HL-60 (cell line): ENCODE measurements around the gene RAD51C.
A peak's percentile ranks its signal among the peaks of the same experiment; 100 is the strongest.
"Not testable (repeated sequence)": the region's sequence is repeated elsewhere in the genome, so short reads cannot be mapped to it uniquely, and the experiment has no call there.

ENCODE experiments used
- DNase-seq, 2 experiments: peaks; one replicate each; pipeline ENCODE4 v3.0.0-alpha.2; 2010 to 2020; ENCODE audit warnings: low read depth in 1 of 2, low spot score in 1 of 2
- H3K27ac ChIP-seq: fragments of 250-450 bp; sonication (Bioruptor Pico); replicated peaks from 2 replicates; pipeline ENCODE4 v1.5.1; 2020; ENCODE audit warnings: mild to moderate bottlenecking, moderate library complexity
- H3K27me3 ChIP-seq: fragments of 250-450 bp; sonication (Bioruptor Pico); 2 replicates; pipeline ENCODE4 v1.5.1; 2021; ENCODE audit warnings: mild to moderate bottlenecking, moderate library complexity; ENCODE audit not compliant: insufficient read depth, poor library complexity, severe bottlenecking
- H3K4me3 ChIP-seq: replicated peaks from 2 replicates; pipeline ENCODE4 v1.5.1; 2011; ENCODE audit warnings: mild to moderate bottlenecking, control low read depth, low read length; ENCODE audit not compliant: insufficient read depth
- GABPA ChIP-seq: IDR thresholded peaks from 2 replicates; pipeline ENCODE4 v1.6.1; 2012; ENCODE audit warnings: low read depth
- POLR2AphosphoS5 ChIP-seq: IDR thresholded peaks from 2 replicates; pipeline ENCODE4 v1.6.1; 2012; ENCODE audit warnings: low read depth
- SPI1 ChIP-seq: IDR thresholded peaks from 2 replicates; pipeline ENCODE4 v1.6.1; 2012; ENCODE audit warnings: low read depth, mild to moderate bottlenecking, borderline replicate concordance
- TF ChIP-seq, protein P1 (sequence below): IDR thresholded peaks from one replicate; pipeline ENCODE4 v1.5.1; 2011; ENCODE audit warnings: low read length, control low read depth, inconsistent platforms; ENCODE audit not compliant: insufficient read depth
- TF ChIP-seq, protein P2 (sequence below): IDR thresholded peaks from 2 replicates; pipeline ENCODE4 v1.6.1; 2012; ENCODE audit warnings: low read depth; ENCODE audit not compliant: insufficient replicate concordance

The RAD51C gene

DNA sequence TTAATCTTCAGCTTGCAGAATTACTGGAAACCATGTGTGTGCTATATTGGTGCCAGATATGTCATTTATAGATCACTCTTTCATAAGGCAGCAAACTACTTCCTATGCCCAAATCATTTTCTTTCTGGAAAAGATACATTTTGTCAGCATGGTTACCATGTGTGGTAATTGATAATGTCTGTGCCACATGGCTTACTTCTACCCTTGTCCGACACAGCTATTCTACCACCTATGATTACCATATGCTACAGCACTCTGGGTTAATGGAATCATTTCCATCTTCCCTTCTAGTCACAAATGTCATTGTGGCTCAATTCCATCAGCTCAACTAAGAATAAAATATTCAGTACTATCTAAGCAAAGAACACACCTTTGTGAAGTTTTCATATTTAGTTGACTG, 55.3 kb downstream of the RAD51C start:
- Histone ChIP-seq H3K4me3 (no peak overlapping the region), H3K27ac (no peak overlapping the region), H3K27me3 (peaks cover under 1% of the 10 kb centered on the region)
- no peak for DNase-seq
- no peak for TF ChIP-seq SPI1
- TF ChIP-seq, protein P1, sequence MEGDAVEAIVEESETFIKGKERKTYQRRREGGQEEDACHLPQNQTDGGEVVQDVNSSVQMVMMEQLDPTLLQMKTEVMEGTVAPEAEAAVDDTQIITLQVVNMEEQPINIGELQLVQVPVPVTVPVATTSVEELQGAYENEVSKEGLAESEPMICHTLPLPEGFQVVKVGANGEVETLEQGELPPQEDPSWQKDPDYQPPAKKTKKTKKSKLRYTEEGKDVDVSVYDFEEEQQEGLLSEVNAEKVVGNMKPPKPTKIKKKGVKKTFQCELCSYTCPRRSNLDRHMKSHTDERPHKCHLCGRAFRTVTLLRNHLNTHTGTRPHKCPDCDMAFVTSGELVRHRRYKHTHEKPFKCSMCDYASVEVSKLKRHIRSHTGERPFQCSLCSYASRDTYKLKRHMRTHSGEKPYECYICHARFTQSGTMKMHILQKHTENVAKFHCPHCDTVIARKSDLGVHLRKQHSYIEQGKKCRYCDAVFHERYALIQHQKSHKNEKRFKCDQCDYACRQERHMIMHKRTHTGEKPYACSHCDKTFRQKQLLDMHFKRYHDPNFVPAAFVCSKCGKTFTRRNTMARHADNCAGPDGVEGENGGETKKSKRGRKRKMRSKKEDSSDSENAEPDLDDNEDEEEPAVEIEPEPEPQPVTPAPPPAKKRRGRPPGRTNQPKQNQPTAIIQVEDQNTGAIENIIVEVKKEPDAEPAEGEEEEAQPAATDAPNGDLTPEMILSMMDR = no peak
- TF ChIP-seq, protein P2, sequence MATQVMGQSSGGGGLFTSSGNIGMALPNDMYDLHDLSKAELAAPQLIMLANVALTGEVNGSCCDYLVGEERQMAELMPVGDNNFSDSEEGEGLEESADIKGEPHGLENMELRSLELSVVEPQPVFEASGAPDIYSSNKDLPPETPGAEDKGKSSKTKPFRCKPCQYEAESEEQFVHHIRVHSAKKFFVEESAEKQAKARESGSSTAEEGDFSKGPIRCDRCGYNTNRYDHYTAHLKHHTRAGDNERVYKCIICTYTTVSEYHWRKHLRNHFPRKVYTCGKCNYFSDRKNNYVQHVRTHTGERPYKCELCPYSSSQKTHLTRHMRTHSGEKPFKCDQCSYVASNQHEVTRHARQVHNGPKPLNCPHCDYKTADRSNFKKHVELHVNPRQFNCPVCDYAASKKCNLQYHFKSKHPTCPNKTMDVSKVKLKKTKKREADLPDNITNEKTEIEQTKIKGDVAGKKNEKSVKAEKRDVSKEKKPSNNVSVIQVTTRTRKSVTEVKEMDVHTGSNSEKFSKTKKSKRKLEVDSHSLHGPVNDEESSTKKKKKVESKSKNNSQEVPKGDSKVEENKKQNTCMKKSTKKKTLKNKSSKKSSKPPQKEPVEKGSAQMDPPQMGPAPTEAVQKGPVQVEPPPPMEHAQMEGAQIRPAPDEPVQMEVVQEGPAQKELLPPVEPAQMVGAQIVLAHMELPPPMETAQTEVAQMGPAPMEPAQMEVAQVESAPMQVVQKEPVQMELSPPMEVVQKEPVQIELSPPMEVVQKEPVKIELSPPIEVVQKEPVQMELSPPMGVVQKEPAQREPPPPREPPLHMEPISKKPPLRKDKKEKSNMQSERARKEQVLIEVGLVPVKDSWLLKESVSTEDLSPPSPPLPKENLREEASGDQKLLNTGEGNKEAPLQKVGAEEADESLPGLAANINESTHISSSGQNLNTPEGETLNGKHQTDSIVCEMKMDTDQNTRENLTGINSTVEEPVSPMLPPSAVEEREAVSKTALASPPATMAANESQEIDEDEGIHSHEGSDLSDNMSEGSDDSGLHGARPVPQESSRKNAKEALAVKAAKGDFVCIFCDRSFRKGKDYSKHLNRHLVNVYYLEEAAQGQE = no peak
- no peak for TF ChIP-seq GABPA
- no peak for TF ChIP-seq POLR2AphosphoS5

DNA sequence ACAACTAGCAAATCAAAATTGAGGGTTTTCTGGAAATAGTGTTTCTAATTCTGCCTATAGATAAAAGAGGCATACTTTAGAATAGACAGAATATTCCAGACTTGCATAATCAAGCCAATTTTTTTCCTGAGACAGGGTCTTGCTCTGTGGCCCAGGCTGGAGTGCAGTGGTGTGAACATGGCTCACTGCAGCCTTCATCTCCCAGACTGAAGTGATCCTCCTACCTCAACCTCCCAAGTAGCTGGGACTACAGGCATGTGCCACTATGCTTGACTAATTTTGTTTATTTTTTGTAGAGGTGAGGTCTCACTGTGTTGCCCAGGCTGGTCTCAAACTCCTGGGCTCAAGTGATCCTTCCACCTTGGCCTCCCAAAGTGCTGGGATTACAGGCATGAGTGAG, 57.2 kb downstream of the RAD51C start:
- not testable (repeated sequence) for H3K27ac ChIP-seq, DNase-seq

DNA sequence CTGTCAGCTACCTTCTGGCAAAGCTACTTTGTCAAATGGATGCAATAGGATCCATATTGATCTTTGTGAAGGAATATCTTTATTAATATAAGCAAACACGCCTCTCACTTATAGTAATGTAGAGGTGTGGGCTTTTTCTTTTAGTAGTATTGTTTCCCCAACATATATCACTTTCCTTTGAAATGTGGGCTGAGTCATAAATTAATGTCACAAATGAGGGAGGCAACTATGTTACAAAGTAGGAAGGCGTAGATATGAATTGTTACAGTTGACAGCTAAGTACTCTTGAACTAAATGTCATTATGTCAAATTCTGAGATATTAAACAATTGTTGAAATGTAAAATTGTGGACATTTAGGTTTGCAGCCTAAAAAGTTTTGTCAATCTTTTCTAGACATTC, 60.6 kb downstream of the RAD51C start:
- Histone ChIP-seq H3K27ac (no peak overlapping the region), H3K27me3 (peaks cover 23% of the 10 kb centered on the region), H3K4me3 (no peak overlapping the region)
- no peak for DNase-seq
- TF ChIP-seq, protein P1 = no peak
- TF ChIP-seq POLR2AphosphoS5 = no peak
- no peak for TF ChIP-seq SPI1
- TF ChIP-seq, protein P2 = no peak
- TF ChIP-seq GABPA = no peak

More for the DNA sequence above, 57.2 kb downstream of the RAD51C start:
- H3K27me3 ChIP-seq, H3K4me3 ChIP-seq: not testable (repeated sequence)

DNA sequence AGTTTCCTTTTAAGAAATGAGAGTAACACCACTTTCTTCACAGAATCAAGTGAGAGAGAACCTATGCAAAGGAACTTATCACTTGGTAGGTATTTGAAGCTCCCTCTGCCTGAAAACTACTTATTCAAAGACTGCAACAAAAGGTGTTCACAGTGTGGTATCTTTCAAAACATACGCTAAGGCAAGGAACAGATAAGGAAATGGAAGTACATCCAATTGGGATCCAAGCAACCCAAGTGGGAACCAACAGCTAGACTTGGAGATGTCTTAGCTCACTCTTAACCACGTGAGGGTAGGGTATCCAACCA, 62.8 kb downstream of the RAD51C start:
- TF ChIP-seq, protein P1 = no peak
- TF ChIP-seq GABPA = no peak
- no peak for TF ChIP-seq POLR2AphosphoS5
- TF ChIP-seq, protein P2 = no peak
- TF ChIP-seq SPI1 = no peak
- Histone ChIP-seq H3K27me3 (peaks cover 37% of the 10 kb centered on the region), H3K27ac (no peak overlapping the region), H3K4me3 (peak overlapping the region; percentile 68; the same call in 1 of the 2 replicates)
- DNase-seq = no peak
